CD1c-positive myeloid dendritic cell (primary cell): ENCODE data around the gene SLC38A1.
"Not testable (repeated sequence)": the region's sequence is repeated elsewhere in the genome, so short reads cannot be mapped to it uniquely, and the experiment has no call there.

ENCODE experiments used
- DNase-seq: peaks from one replicate; pipeline ENCODE4 v3.0.0-alpha.2; 2016; ENCODE audit errors: extremely low spot score

Gene SLC38A1

DNA sequence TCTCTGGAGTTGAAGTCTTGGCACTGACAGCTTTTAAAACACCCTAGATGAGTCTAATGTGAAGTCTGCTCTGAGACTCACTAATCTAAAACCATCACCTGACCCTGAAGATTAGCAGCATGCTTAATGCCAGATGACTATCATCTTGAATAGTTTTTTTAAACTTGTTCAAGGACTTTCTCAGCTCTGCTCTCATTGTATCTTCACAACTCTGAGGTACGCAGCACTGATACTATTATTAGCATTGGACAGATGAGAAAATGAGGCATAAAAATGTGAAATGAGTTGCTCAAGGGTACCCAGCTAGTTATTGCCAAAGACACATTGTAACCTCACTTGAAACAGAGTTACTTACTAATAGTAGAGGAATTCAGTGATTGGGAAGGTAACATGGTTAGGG lies 4.8 kb downstream of the SLC38A1 start:
- DNase-seq: no peak

DNA sequence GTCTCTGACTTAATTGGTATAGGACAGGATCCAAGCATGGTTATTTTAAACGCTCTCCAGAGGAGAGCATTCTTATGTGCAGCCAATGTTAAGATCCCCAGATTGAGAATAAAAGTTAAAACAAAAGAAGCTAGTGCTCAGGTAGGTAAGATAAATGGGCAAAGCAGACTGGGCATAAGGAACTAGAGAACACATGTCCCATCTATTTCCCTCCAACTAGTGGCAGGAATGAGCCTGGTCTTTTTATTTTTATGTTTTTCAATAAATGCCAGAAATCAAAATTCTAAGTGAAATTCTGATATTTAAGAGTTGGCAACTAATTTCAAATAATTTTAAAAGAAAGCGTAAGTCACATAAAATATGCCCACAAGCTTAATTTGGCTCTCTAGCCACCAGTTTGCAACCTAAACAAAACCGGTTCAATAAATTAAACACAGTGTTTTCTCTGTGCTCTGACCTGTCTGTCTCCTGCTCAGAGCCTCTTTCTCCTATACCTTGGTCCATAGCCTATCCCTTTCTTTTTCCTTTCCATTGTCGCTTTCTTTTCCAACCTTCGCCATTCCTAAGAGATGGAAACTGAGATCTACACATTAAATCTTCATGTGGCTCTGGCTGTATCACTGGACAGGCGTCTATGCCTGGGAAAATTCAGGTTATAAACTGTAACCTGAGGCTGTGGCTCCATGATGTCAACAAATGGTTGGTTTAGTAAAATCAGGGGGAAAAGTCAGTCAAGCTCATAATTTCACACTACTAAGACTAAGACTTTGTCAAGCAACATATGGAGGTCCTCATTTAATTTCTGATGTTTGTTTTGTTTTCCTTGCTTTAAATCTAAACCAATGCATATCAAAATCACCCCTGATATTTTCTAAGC lies 5.5 kb downstream of the SLC38A1 start:
- no peak for DNase-seq

DNA sequence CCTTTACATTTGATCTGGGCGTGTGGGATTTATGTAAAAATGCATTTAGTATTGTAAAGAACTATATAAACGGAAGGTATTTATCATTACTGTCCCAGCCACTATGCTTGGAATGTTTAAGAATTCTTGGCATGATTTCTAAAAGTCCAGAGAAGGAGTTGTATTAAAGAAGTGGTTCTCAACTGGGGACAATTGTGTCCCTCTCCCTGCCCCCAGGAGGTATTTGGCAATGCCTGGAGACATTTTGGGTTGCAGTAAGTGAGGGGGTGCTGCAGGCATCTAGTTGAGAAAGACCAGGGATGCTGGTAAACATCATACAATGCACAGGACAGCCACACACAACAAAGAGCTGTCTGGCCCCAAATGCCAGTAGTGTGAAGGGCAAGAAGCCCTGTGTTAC lies 7.2 kb downstream of the SLC38A1 start:
- DNase-seq: no peak

DNA sequence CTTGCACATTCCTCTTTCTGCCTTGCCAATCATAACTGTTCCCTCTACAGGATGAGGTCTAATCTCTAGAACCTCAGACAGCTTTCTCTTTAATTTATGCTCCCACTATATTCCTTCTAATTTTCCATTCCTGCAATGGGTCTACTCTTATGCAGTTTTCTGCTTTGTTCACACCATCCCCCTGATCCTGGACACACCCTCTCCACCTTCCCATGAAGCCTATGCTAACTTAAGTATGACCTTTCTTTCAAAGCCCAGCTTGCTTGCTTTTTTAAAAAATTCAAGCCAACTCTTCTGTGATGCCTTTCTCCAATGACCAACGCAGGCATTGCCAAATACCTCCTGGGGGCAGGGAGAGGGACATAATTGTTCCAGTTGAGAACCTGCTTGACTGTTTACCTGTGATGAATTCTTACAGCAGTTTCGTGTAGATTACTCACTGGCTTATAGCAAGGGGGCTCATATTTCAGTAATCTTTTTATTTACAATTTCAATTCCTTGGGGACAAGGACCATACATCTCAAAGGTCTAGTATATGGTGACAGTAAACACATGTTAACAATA lies 7.8 kb downstream of the SLC38A1 start:
- DNase-seq: no peak

DNA sequence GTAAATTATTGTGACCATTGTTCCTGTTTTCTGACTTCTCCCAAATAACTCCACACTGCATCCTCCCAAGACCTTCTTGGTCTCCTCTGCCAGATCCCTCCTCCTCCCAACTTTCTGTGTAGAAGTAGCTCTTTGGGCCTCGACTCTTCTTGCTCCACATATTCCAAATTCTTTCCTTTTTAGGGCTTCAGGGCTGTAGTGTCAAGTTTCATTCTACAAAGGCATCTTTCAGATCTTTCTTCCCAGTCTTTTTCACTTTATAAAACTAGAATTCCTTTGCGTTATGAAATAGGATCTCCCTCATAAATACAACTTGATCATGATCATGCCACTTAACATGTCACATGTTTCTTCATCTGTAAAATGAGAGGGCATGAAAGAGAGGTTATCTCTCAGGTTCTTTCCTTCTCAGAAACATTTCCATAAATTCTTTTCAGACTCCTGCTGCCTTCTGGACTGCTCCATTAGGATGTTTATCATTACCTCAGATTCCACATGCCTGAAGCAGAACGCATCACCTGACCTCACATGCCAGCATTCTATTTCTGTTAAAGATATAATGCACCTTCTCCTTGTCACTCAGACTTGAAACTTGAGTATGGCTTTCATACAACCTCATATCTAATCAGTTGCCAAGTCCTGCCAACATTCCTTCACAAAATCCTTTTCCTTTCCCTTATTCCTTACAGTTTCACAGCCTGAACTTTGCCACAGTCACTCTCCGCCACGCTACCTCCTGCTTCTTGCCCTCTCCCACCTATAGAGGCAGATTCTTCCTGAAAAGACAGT lies 8.5 kb downstream of the SLC38A1 start:
- DNase-seq: no peak

DNA sequence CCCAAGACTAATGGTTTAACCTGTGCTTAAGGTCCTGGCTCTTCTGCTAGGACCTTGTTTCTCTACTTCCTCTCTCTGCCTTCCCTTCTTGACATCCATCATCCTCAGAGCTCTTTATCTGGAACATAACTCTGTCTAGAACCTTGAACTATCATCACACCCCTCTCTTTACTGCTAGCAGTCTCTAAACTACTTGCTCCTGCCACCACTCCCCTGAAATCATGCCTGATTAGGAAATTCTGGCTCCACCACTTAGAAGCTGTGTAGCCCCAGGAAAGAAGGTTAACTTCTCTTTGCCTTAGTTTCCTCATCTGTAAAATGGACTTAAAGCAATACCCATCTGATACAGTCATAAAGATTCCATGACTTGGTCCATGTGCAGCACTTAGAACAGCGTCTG lies 9.1 kb downstream of the SLC38A1 start:
- DNase-seq: no peak

DNA sequence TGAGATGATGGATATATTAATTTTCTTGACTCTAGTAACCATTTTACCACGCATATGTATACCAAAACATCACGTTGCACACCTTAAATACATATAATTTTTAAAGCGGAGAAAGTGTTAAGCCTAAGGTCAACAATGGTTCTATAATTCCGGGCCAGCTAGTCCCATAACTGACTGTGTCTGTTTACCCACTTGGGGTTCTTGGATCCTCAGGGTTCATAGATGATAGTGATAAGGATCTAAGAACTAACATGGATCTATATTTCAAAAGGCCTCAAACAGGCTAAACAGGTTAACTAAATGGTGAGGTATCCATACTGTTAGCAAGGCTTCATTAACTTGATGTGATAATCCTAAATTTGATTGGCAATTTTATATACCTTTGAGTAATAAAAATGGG lies 9.8 kb downstream of the SLC38A1 start:
- no peak for DNase-seq

DNA sequence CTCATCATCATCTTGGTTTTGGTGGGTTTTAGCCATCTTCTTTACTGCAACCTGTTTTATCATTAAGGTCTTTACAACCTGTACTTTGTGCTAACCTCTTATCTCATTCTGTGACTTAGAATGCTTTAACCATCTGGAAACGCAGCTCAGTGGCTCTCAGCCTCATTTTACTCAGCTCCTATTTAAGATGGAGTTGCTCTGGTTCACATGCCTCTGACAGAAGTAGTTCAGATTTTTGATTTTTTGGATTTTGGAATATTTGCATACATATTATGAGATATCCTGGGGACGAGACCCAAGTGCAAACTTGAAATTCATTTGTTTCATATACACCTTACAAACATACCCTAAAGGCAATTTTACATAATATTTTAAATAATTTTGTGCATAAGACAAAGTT lies 10.7 kb downstream of the SLC38A1 start:
- DNase-seq: no peak

DNA sequence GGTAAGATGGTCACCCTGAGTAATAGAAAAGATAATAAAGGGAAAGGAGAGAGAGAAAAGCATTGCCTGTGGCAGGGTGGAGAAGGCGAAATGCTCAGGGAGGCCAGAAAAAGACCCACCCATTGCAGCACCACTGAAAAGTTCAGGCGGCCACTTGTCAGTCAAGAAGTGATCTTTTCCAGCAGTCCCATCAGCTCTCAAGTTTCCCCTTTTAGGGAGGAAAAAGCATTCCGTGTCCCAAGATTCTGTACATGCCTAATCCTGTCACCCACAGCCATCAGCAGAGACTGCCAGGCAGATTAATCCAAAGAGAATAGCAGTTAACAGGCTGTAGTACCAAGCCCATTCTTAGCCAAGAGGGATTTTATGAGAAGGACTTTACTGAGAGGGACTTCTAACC lies 11.9 kb downstream of the SLC38A1 start:
- DNase-seq: no peak

DNA sequence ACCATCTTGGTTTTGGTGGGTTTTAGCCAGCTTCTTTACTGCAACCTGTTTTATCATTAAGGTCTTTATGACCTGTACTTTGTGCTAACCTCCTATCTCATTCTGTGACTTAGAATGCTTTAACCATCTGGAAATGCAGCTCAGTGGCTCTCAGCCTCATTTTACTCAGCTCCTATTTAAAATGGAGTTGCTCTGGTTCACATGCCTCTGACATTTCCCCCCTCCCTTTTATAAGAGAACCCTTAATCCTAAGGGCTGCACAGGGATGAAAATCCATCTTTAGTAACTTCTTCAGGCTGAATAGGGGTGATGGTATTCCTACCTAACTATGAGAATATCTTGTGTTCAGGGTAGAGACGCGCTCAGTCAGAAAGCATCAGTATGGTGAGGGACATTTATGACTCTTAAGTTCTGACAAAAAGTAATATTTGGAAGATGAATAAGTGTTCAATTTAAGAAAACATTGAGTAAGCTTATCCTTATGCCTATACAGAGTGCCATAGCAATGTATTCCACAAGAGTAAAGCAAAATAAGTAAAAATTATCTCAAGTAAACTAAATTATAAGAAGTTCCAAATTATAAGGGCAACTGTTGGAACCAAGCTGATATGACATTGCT lies 15.2 kb downstream of the SLC38A1 start:
- no peak for DNase-seq

DNA sequence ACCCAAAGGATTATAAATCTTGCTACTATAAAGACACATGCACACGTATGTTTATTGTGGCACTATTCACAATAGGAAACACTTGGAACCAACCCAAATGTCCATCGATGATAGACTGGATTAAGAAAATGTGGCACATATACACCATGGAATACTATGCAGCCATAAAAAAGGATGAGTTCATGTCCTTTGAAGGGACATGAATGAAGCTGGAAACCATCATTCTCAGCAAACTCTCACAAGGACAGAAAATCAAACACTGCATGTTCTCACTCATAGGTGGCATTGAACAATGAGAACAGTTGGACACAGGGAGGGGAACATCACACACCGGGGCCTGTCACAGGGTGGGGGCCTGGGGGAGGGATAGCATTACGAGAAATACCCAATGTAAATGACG lies 16.8 kb downstream of the SLC38A1 start:
- not testable (repeated sequence) for DNase-seq

DNA sequence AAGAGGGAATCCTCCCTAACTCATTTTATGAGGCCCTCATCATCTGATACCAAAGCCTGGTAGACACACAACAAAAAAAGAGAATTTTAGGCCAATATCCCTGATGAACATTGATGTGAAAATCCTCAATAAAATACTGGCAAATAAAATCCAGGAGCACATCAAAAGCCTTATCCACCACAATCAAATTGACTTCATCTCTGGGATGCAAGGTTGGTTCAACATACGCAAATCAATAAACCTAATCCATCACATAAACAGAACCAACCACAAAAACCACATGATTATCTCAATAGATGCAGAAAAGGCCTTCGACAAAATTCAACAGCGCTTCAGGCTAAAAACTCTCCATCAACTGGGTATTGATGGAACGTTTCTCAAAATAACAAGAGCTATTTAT lies 18.9 kb downstream of the SLC38A1 start:
- DNase-seq: not testable (repeated sequence)

DNA sequence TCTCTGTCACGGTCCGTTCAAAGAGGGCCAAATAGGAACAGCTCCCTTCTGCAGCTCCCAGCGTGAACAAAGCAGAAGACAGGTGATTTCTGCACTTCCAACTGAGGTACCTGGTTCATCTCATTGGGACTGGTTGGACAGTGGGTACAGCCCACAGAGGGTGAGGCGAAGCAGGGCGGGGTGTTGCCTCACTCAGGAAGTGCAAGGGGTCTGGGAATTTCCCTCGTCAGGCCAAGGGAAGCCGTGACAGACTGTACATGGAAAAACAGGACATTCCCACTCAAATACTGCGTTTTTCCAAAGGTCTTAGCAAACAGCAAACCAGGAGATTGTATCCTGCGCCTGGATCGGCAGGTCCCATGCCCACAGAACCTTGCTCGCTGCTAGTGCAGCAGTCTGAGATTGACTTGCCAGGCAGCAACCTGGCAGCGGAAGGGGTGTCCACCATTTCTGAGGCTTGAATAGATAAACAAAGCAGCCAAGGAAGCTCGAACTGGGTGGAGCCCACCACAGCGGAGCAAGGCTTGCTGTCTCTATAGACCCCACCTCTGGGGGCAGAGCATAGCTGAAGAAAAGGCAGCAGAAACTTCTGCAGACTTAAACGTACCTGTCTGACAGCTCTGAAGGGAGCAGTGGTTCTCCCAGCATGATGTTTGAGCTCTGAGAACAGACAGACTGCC lies 22.7 kb downstream of the SLC38A1 start:
- DNase-seq: no peak

DNA sequence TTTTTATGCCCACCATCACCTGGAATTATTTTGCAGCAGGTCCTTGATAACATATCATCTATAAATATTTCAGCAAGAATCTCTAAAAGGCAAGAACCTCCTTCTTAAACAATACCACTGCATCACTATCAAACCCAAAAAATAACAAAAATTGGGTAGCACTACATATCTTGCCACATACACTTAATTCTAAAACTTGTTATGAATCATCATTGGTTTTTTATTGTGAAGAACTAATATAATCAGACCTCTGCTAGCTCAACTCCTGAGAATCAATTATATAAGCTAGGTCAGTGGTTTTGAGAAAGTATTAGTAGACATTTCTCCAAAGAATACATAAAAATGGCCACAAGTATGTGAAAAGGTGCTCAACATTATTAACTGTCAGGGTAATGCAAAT lies 23.8 kb downstream of the SLC38A1 start:
- DNase-seq: no peak

DNA sequence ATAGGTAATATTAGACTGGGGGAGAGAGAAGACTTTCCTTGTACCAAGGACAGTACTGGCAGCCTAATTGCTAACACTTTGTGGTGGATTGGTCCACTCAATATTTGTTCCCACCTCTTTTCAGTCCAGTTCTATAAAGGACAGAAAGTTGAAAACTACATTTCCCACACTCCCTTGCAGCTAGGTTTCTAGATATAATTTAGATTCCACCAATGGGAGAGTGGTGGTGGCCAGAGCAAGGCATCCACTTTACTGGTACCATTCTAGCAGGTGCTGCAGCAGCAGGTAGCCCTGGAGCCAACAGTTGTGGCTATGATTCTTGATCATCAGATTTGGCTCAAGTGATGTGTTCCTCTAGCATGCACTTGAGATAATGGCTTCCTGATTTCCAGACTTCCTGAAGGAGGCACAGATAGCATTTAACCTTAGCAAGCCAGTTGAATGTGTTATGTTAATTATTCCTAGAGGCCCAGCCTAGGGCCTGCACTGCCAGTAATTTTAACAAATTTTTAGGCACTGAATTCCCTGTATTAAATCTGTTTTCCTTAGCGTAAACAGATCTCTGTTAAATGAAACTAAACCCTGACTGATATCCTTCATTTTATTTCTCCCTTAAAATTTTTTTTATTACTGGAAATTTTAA lies 24.4 kb downstream of the SLC38A1 start:
- DNase-seq: no peak

DNA sequence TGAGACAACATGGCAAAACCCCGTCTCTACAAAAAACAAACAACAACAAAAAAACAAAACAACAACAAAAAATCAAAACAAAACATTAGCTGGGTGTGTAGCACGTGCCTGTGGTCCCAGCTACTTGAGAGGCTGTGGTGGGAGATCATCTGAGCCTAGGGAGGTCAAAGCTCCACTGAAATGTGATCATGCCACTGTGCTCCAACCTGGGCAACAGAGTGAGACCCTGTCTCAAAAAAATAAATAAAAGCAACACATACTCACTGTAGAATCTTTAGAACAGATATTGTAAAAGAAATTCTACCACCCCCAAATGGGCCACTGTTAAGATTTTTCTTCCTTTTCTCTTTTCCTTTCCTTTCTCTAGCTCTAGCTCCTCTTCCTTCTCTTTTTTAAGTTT lies 26.3 kb downstream of the SLC38A1 start:
- no peak for DNase-seq

DNA sequence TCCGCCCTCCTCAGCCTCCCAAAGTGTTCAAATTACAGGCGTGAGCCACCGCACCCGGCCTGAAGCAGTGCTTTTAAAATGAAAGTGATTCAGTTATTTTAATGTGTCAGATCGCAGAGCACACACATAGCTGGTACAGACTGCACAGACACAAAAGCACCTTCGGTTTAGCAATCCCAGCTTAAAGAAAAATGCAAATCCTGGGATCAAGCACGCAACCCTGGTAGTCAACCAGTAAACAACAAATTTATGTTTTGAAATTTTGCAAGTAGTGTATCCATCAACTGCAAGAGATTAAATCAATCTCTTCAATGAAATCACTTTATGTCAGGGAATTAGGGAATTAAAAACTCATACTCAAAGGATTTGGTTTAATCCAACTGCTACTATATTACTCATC lies 28.4 kb downstream of the SLC38A1 start:
- DNase-seq: no peak

DNA sequence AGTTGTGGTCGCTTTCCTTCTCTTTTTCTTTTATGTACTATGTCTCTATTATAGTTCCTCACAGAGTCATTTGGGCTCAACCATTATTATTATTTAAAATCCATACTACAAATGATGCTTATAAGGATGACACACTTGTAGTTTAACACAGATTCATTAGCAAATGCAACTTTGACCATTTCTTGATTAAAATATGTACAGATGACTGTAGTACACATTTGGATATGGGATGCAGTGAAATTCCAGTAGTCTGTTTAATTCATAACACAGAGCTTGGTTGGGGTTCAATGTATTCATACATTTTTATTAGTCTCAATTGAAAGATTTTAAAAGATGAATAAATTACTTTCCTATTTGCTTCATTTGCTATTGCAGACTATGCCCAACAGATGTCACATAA lies 30.0 kb downstream of the SLC38A1 start:
- no peak for DNase-seq

DNA sequence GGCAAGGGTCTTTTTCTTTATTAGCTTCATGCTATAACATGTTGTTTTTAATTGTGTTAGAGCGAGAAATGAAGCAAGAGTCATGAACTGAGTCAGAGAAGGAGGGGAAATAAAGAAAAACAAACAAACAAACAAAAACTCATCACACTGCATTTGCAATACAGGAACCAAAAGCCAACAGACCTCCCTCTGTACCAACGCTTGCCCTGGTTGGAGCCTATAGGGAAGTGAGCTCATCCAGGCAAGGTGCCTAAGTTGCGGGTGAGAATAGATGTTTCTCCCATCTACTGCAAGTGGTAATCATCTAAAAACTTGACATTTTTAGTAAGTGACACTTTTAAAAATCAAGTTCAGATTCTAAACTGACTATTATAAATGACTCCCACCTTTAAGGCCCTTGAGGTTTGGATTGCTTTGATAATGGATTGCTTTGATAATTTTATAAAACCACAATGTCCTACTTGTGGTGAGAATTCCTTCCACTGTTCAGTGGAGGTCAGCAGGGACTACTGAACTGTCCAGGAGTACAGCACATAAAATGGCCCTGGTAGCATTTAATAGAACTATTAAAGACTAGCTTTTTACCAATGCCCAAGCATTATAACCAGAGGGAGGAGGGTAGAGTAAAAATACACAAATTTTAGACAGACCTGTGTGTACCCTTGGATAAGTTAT lies 31.3 kb downstream of the SLC38A1 start:
- peak; percentile 85 for DNase-seq

DNA sequence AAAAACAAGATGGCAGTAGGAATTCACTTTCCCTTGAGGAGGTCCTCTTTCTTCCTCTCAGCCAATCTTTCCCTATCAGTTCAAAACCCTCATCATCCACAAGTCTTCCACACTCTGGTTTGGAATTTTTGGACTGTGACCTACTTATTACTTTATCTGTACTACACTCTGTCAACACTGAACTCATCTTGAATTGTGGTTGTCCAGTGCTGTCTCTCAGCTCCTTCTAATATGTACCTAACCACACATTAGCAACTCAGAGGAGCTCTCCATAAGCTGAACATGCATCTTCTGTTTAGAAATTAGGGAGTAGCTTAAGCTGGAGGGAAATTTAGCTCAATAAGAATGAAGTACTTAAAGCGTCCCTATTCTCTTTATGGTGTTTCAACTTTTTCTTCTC lies 34.8 kb downstream of the SLC38A1 start:
- DNase-seq: no peak

DNA sequence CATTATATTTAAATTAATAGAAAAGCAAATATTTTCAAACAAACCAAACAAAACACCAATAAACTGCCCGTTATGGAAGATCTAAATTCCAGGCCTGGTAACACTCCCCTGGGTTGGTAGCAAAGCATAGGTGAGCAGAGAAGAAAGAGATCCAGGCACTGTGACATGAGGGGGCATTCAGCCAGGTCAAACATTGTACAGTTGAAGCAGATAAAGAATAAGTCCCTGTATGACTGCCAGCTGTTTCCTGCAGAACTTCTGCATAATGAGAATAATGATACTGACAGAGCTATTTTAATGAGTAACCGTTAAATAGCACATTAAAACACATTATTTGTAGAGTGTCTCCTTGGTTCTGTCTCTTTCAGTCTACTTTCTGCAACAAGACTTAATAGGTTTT lies 35.4 kb downstream of the SLC38A1 start:
- no peak for DNase-seq
